HG03575 (cell line): ENCODE data around the gene DOCK8.

Experiments
- ATAC-seq: cut with Tn5 transposase; IDR thresholded peaks from one replicate; pipeline ENCODE4 v1.9.1; 2021; ENCODE audit not compliant: unreplicated experiment, insufficient number of reproducible peaks, low FRiP score; ENCODE audit errors: extremely low read depth

DOCK8 gene

GRCh38 chr9:259405-260404 lies 45.0 kb downstream of the DOCK8 start:
- no peak for ATAC-seq

GRCh38 chr9:264231-264630 lies 49.6 kb downstream of the DOCK8 start:
- no peak for ATAC-seq

GRCh38 chr9:265209-265870 lies 50.7 kb downstream of the DOCK8 start:
- no peak for ATAC-seq

- no peak for ATAC-seq
Measured at GRCh38 chr9:266228-266627, 51.6 kb downstream of the DOCK8 start.

- ATAC-seq = no peak
Measured at GRCh38 chr9:268616-269015, 54.0 kb downstream of the DOCK8 start.

GRCh38 chr9:269081-269711 lies 54.5 kb downstream of the DOCK8 start:
- no peak for ATAC-seq

GRCh38 chr9:270657-271237 lies 56.1 kb downstream of the DOCK8 start:
- no peak for ATAC-seq

- ATAC-seq = peak; percentile 92
Measured at GRCh38 chr9:272251-273213, 57.9 kb downstream of the DOCK8 start.

GRCh38 chr9:274406-274805 lies 59.7 kb downstream of the DOCK8 start:
- ATAC-seq = no peak

GRCh38 chr9:277601-278295 lies 63.1 kb downstream of the DOCK8 start:
- no peak for ATAC-seq

- no peak for ATAC-seq
Measured at GRCh38 chr9:278651-279050, 64.0 kb downstream of the DOCK8 start.

GRCh38 chr9:279674-280073 lies 65.0 kb downstream of the DOCK8 start:
- ATAC-seq = no peak

- no peak for ATAC-seq
Measured at GRCh38 chr9:281741-282645, 67.3 kb downstream of the DOCK8 start.

- no peak for ATAC-seq
Measured at GRCh38 chr9:286071-286740, 71.5 kb downstream of the DOCK8 start.

GRCh38 chr9:289121-289520 lies 74.5 kb downstream of the DOCK8 start:
- no peak for ATAC-seq

- ATAC-seq = no peak
Measured at GRCh38 chr9:292915-293314, 78.2 kb downstream of the DOCK8 start.
